Hepatocyte (in vitro differentiated cells): ENCODE measurements around the gene GGCT.

Experiments
- CTCF ChIP-seq: fragments of 200-600 bp; sonication (generic); IDR thresholded peaks from 2 replicates; pipeline ENCODE4 v1.5.1; 2016; ENCODE audit warnings: antibody characterized with exemption, mild to moderate bottlenecking; ENCODE audit not compliant: poor library complexity
- EZH2 ChIP-seq: fragments of 200-600 bp; sonication (generic); IDR thresholded peaks from 2 replicates; pipeline ENCODE4 v1.6.1; 2016; ENCODE audit warnings: antibody characterized with exemption, mild to moderate bottlenecking, borderline replicate concordance
- EZH2phosphoT487 ChIP-seq: fragments of 200-600 bp; sonication (generic); IDR thresholded peaks from one replicate; pipeline ENCODE4 v1.6.1; 2018; ENCODE audit warnings: antibody characterized with exemption, mild to moderate bottlenecking, low read depth, moderate library complexity; ENCODE audit not compliant: unreplicated experiment, severe bottlenecking

DNA sequence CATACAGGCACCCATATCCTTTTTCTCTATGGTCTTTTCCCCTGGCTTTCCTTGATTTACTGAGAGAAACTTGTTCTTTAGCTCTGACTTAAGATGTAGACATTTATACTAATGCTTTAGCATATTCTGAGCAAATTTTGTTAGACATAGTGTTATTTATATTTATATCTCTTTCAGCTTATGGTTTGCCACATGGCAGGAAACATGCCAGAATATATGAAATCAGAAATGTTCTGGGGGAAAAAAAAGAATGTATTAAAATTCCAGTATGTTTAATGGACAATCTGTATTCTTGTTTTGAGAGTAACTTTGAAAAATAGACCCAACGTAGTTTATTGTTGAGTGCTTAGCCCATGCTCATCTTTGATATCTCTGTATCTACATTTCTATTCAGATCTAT lies 10.1 kb upstream of the GGCT start:
- TF ChIP-seq CTCF (no peak), EZH2 (no peak), EZH2phosphoT487 (no peak)
